ENCODE results near the gene MAP7D2.

Gene MAP7D2

DNA sequence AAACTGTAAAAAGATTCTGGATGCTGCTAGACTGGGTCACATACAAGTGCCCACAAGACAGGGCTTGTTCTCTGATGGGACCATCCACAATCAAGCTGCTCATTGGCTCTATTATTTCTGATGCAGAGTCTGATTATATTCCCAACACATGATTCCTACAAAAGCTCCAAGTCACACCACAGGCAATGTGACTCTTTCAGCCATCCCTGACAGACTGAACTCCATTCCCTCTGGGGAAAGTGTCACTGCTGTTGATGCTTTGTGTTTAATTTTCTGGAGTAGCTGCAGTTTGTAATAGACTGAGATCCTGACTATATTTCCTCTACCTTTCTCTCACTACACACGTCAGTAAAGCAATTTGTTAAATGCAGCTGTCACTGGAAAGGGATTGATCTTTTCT lies 70.5 kb downstream of the MAP7D2 start:
- Histone ChIP-seq H3K27me3 (ENCODE audit: control insufficient read depth in 1 of 2, insufficient read depth in 2 of 2, low read length in 2 of 2) (peaks cover 0 to 4% of the 10 kb centered on the region in 2 donors), H3K36me3 (ENCODE audit: control insufficient read depth in 2 of 2, insufficient read depth in 2 of 2, low read length in 2 of 2) (no peaks in the 10 kb centered on the region), H3K4me1 (ENCODE audit: control insufficient read depth, insufficient read depth, low read length) (no peaks in the 10 kb centered on the region), H3K9me3 (ENCODE audit: control insufficient read depth in 2 of 2, low read length in 2 of 2) (no peaks in the 10 kb centered on the region), H3K27ac (ENCODE audit: low read length) (no peak overlapping the region), H3K4me3 (ENCODE audit: low read length in 2 of 2) (no peak overlapping the region), H3K9ac (ENCODE audit: low read length in 2 of 2) (no peak overlapping the region)

DNA sequence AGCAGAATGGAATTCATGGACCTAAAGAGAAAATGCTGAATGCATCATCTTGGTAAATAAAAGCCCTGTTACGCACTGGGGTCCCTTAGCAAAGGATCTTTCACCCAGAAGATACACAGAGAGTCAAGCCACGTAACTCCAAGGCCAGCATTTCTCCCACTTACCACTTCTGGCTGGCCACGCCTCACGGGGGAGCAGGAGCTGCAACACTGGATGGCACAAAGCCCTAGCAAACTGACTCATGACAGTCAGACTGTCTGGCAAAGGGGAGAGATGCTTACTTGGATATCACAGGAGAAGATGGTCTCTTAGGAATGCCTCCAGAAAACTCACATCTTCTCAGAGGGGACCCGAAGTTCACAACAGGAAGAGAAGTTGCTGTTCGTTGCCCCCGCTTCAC lies 74.5 kb downstream of the MAP7D2 start:
- H3K27me3 ChIP-seq (ENCODE audit: control insufficient read depth in 1 of 2, insufficient read depth in 2 of 2, low read length in 2 of 2) = peaks cover 0 to 10% of the 10 kb centered on the region in 2 donors
- H3K9me3 ChIP-seq (ENCODE audit: control insufficient read depth in 2 of 2, low read length in 2 of 2) = no peaks in the 10 kb centered on the region
- no peaks in the 10 kb centered on the region for H3K4me1 ChIP-seq (ENCODE audit: control insufficient read depth, insufficient read depth, low read length)
- no peak overlapping the region for H3K4me3 ChIP-seq (ENCODE audit: low read length in 2 of 2)
- no peak overlapping the region for H3K27ac ChIP-seq (ENCODE audit: low read length)
- no peaks in the 10 kb centered on the region for H3K36me3 ChIP-seq (ENCODE audit: control insufficient read depth in 2 of 2, insufficient read depth in 2 of 2, low read length in 2 of 2)
- H3K9ac ChIP-seq (ENCODE audit: low read length in 2 of 2) = no peak overlapping the region

DNA sequence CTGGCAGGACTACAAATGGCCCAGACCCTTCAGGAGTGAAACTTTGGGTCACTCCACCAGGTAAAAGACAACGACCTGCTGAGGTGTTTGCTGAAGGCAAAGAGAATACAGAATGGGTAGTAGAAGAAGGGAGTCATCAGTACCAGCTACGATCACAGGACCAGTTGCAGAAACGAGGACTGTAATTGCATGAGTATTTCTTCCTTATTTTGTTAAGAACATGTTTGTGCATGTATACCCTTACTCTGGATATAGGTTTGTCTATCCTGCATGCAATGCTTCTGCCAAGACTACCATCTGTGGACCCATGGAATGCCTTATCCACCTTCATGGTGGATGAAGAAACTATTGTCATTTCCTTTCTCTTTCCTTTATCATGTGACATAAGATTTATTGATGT lies 77.7 kb downstream of the MAP7D2 start:
- no peak overlapping the region for H3K4me3 ChIP-seq (ENCODE audit: low read length in 2 of 2)

DNA sequence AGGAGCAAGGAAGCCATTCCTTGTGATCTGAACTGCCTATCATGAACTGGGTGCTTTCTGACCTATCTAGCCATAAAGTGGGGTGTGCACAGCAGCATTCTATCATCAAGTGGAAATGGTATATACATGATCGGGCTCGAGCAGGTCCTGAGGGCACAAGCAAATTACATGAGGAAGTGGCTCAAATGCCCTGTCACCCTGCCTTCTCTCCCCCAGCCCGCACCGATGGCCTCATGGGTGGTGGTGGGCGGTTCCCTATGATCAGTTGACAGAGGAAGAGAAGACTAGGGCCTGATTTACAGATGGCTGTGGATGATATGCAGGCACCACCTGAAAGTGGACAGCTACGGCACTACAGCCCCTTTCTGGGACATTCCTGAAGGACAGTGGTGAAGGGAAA lies 79.5 kb downstream of the MAP7D2 start:
- Histone ChIP-seq H3K9me3 (ENCODE audit: control insufficient read depth in 2 of 2, low read length in 2 of 2) (no peaks in the 10 kb centered on the region), H3K27ac (ENCODE audit: low read length) (no peak overlapping the region), H3K36me3 (ENCODE audit: control insufficient read depth in 2 of 2, insufficient read depth in 2 of 2, low read length in 2 of 2) (no peaks in the 10 kb centered on the region), H3K27me3 (ENCODE audit: control insufficient read depth in 1 of 2, insufficient read depth in 2 of 2, low read length in 2 of 2) (peaks cover 0 to 8% of the 10 kb centered on the region in 2 donors), H3K9ac (ENCODE audit: low read length in 2 of 2) (no peak overlapping the region), H3K4me3 (ENCODE audit: low read length in 2 of 2) (no peak overlapping the region), H3K4me1 (ENCODE audit: control insufficient read depth, insufficient read depth, low read length) (no peaks in the 10 kb centered on the region)

More for the DNA sequence above, 77.7 kb downstream of the MAP7D2 start:
- H3K27ac ChIP-seq (ENCODE audit: low read length) = no peak overlapping the region
- H3K9ac ChIP-seq (ENCODE audit: low read length in 2 of 2) = no peak overlapping the region
- no peaks in the 10 kb centered on the region for H3K36me3 ChIP-seq (ENCODE audit: control insufficient read depth in 2 of 2, insufficient read depth in 2 of 2, low read length in 2 of 2)
- H3K9me3 ChIP-seq (ENCODE audit: control insufficient read depth in 2 of 2, low read length in 2 of 2) = no peaks in the 10 kb centered on the region
- no peaks in the 10 kb centered on the region for H3K4me1 ChIP-seq (ENCODE audit: control insufficient read depth, insufficient read depth, low read length)
- H3K27me3 ChIP-seq (ENCODE audit: control insufficient read depth in 1 of 2, insufficient read depth in 2 of 2, low read length in 2 of 2) = peaks cover 0 to 8% of the 10 kb centered on the region in 2 donors

DNA sequence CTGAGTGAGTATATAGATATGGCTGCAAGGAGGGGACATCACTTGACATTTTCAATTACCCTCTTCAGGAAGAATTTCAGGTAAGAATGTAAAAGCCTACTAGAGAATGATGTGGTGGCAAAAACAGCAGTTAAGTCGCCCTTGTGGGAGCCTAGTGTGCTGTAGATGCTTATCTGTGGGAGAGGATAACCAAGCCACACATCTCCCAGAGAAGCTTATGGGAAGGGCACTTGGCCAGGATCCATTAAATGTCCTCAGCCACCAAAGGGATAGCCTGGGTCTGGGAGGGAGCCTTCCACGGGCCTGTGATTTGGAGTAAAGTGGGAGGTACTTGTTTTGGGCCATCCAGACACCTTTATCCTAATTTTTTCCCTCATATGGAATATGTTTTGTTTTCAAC lies 84.5 kb downstream of the MAP7D2 start:
- no peak overlapping the region for H3K4me3 ChIP-seq (ENCODE audit: low read length in 2 of 2)
- no peaks in the 10 kb centered on the region for H3K9me3 ChIP-seq (ENCODE audit: control insufficient read depth in 2 of 2, low read length in 2 of 2)
- no peaks in the 10 kb centered on the region for H3K36me3 ChIP-seq (ENCODE audit: control insufficient read depth in 2 of 2, insufficient read depth in 2 of 2, low read length in 2 of 2)
- no peak overlapping the region for H3K27ac ChIP-seq (ENCODE audit: low read length)
- H3K4me1 ChIP-seq (ENCODE audit: control insufficient read depth, insufficient read depth, low read length) = no peaks in the 10 kb centered on the region
- H3K27me3 ChIP-seq (ENCODE audit: control insufficient read depth in 1 of 2, insufficient read depth in 2 of 2, low read length in 2 of 2) = peaks cover 0 to 3% of the 10 kb centered on the region in 2 donors
- no peak overlapping the region for H3K9ac ChIP-seq (ENCODE audit: low read length in 2 of 2)

DNA sequence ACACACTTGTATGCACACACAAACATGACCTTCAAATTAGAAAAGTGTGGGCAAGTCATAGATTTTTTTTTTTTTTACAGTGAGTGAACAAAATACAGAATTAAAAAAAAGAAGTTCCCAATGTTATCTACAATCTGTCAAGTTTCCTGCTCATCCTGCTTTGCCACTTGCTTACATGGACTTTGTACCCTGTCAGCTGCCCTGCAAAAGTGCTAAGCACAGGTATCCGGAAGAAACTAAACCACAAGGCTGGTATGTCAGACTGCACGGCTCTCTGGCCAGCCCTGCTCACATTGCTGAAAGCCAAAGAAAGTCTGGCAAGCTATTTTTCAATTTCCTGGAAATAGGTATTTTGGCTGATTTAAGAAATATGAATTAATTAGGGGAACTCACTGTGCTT lies 87.0 kb downstream of the MAP7D2 start:
- H3K9me3 ChIP-seq (ENCODE audit: control insufficient read depth in 2 of 2, low read length in 2 of 2) = no peaks in the 10 kb centered on the region
- no peaks in the 10 kb centered on the region for H3K36me3 ChIP-seq (ENCODE audit: control insufficient read depth in 2 of 2, insufficient read depth in 2 of 2, low read length in 2 of 2)
- no peak overlapping the region for H3K4me3 ChIP-seq (ENCODE audit: low read length in 2 of 2)
- H3K4me1 ChIP-seq (ENCODE audit: control insufficient read depth, insufficient read depth, low read length) = no peaks in the 10 kb centered on the region
- no peak overlapping the region for H3K27ac ChIP-seq (ENCODE audit: low read length)
- no peak overlapping the region for H3K9ac ChIP-seq (ENCODE audit: low read length in 2 of 2)
- H3K27me3 ChIP-seq (ENCODE audit: control insufficient read depth in 1 of 2, insufficient read depth in 2 of 2, low read length in 2 of 2) = peaks cover 0 to 5% of the 10 kb centered on the region in 2 donors

DNA sequence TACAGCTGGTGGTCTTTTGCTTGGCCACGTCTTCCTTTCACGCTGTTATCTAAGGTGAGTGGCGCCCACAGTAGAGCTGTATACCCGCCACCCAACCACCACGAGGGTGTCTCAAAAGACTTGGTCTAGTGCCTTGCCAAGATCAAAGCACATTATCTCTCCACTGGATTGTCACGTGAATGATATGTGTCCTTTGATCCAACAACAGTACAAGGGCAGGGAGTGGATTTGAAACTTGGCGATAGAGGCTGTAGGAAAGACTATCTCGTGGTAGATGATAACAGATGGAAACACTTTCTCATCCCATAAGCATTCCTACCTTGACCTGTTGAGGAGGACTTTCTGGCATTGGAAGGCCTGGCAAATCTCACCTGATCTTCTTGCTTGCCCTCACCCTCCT lies 88.1 kb downstream of the MAP7D2 start:
- H3K36me3 ChIP-seq (ENCODE audit: control insufficient read depth in 2 of 2, insufficient read depth in 2 of 2, low read length in 2 of 2) = no peaks in the 10 kb centered on the region
- H3K27me3 ChIP-seq (ENCODE audit: control insufficient read depth in 1 of 2, insufficient read depth in 2 of 2, low read length in 2 of 2) = peaks cover 0 to 5% of the 10 kb centered on the region in 2 donors
- no peaks in the 10 kb centered on the region for H3K4me1 ChIP-seq (ENCODE audit: control insufficient read depth, insufficient read depth, low read length)
- no peaks in the 10 kb centered on the region for H3K9me3 ChIP-seq (ENCODE audit: control insufficient read depth in 2 of 2, low read length in 2 of 2)
- no peak overlapping the region for H3K4me3 ChIP-seq (ENCODE audit: low read length in 2 of 2)
- no peak overlapping the region for H3K27ac ChIP-seq (ENCODE audit: low read length)
- H3K9ac ChIP-seq (ENCODE audit: low read length in 2 of 2) = no peak overlapping the region

DNA sequence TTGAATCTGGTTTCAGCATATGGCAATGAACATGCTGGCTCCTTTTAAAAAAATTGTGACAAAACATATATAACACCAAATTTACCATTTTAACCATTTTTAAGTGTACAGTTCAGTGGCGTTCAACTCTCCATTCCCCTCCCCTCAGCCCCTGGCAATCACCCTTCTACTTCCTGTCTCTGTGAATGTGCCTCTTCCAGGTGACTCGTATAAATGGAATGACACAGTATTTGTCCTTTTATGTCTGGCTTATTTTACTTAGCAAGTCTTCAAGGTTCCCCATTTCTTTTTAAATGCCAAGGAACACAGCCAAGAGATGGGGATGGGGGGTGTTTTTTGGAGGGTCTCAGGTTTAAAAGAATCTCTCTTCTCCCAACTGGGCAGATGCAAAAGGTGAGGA lies 90.4 kb downstream of the MAP7D2 start:
- Histone ChIP-seq H3K4me1 (ENCODE audit: control insufficient read depth, insufficient read depth, low read length) (no peaks in the 10 kb centered on the region), H3K27ac (ENCODE audit: low read length) (no peak overlapping the region), H3K9me3 (ENCODE audit: control insufficient read depth in 2 of 2, low read length in 2 of 2) (no peaks in the 10 kb centered on the region), H3K9ac (ENCODE audit: low read length in 2 of 2) (no peak overlapping the region), H3K4me3 (ENCODE audit: low read length in 2 of 2) (no peak overlapping the region), H3K27me3 (ENCODE audit: control insufficient read depth in 1 of 2, insufficient read depth in 2 of 2, low read length in 2 of 2) (peaks cover 0 to 10% of the 10 kb centered on the region in 2 donors), H3K36me3 (ENCODE audit: control insufficient read depth in 2 of 2, insufficient read depth in 2 of 2, low read length in 2 of 2) (no peaks in the 10 kb centered on the region)

DNA sequence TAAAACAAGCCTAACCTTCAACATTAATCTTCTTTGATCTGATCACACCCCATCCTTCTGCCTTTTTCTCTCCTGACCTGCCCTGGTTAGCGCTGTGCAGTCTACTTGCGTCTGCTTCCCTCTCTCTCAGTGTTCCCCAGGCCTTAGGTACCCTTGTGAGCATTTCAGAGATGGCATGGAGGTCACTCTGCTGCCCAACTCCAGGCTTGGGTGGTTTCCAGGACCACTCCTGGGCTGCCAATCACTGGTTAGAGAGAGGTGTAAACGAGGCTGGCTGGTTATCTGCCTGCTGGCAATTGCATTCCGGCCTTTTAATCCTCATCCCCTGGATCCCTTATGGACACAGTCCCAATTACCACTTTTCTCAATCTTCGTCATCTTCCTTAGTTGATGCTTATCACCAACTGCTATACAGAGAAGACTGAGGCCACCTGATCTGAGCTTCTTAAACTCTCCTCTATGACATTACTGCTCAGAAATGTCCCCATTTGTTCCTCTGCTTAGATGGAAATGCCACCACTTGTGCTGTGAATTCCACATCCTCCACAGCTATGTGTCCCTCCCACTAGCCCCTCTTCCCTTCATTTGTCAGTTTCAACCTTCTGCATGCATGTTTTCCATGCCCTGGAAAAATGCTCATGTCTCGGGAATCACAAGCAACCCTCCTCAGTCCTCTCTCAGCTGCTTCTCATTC lies 96.9 kb downstream of the MAP7D2 start:
- H3K4me1 ChIP-seq (ENCODE audit: control insufficient read depth, insufficient read depth, low read length) = no peaks in the 10 kb centered on the region
- H3K9ac ChIP-seq (ENCODE audit: low read length in 2 of 2) = no peak overlapping the region
- no peak overlapping the region for H3K27ac ChIP-seq (ENCODE audit: low read length)
- H3K9me3 ChIP-seq (ENCODE audit: control insufficient read depth in 2 of 2, low read length in 2 of 2) = peaks cover 0 to 10% of the 10 kb centered on the region in 2 donors
- H3K27me3 ChIP-seq (ENCODE audit: control insufficient read depth in 1 of 2, insufficient read depth in 2 of 2, low read length in 2 of 2) = peaks cover 0 to 9% of the 10 kb centered on the region in 2 donors
- H3K36me3 ChIP-seq (ENCODE audit: control insufficient read depth in 2 of 2, insufficient read depth in 2 of 2, low read length in 2 of 2) = no peaks in the 10 kb centered on the region
- no peak overlapping the region for H3K4me3 ChIP-seq (ENCODE audit: low read length in 2 of 2)

DNA sequence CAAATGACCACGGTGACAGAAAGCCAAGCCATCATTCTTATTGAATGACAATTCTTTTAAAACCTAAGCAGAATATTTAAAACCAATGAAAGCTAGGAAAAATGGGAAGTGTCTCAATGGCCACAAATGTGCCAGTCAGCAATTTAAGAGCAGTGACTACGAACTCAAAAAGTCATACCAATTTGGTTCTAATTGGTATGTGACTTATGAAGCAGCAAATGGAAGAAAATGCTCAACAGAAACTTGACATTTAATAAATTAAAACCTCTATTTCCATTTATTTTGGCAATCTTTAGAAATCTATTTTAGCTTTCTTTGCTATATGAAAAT lies 100.1 kb downstream of the MAP7D2 start:
- no peak overlapping the region for H3K9ac ChIP-seq (ENCODE audit: low read length in 2 of 2)
- no peaks in the 10 kb centered on the region for H3K36me3 ChIP-seq (ENCODE audit: control insufficient read depth in 2 of 2, insufficient read depth in 2 of 2, low read length in 2 of 2)
- no peaks in the 10 kb centered on the region for H3K4me1 ChIP-seq (ENCODE audit: control insufficient read depth, insufficient read depth, low read length)
- peaks cover 0 to 4% of the 10 kb centered on the region in 2 donors for H3K27me3 ChIP-seq (ENCODE audit: control insufficient read depth in 1 of 2, insufficient read depth in 2 of 2, low read length in 2 of 2)
- H3K27ac ChIP-seq (ENCODE audit: low read length) = no peak overlapping the region
- peaks cover 0 to 10% of the 10 kb centered on the region in 2 donors for H3K9me3 ChIP-seq (ENCODE audit: control insufficient read depth in 2 of 2, low read length in 2 of 2)
- no peak overlapping the region for H3K4me3 ChIP-seq (ENCODE audit: low read length in 2 of 2)

DNA sequence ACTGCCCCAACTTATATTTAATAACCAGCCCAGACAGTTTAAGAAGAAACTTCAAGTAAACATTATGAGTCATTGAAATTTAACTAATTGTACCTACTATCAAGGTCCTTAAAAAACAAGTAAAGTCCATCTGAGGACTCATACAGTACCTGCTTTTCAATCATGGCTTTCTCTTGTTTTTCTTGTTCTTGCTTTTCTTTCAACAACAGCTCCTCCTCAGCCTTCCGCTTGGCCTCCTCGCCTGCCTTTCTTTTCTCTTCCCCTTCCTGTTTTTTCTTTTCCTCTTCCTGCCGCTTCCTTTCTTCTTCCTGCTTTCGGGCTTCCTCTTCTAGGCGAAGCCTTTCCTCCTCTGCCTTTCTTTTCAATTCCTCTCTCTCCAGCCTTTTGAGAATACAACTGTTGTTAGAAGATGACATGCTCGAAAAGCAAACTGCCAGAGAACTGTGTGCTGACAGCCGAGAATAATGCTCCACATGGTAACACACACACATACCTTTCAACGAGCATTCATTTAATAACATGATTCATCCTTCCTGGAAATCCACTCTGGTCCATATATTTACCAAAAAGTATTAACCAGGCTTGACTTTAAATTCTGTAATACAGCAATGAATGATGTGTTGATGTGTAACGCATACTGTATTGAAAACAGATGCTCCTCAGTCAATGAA lies 100.6 kb downstream of the MAP7D2 start:
- Histone ChIP-seq H3K4me3 (ENCODE audit: low read length in 2 of 2) (no peak overlapping the region), H3K36me3 (ENCODE audit: control insufficient read depth in 2 of 2, insufficient read depth in 2 of 2, low read length in 2 of 2) (no peaks in the 10 kb centered on the region), H3K9me3 (ENCODE audit: control insufficient read depth in 2 of 2, low read length in 2 of 2) (peaks cover 0 to 10% of the 10 kb centered on the region in 2 donors), H3K27ac (ENCODE audit: low read length) (no peak overlapping the region), H3K4me1 (ENCODE audit: control insufficient read depth, insufficient read depth, low read length) (no peaks in the 10 kb centered on the region), H3K9ac (ENCODE audit: low read length in 2 of 2) (no peak overlapping the region), H3K27me3 (ENCODE audit: control insufficient read depth in 1 of 2, insufficient read depth in 2 of 2, low read length in 2 of 2) (peaks cover 0 to 4% of the 10 kb centered on the region in 2 donors)

Measured in stomach smooth muscle (tissue), 2 donors.